ENCODE measurements around the gene CPNE7. TPM values are rescaled to one million over a fixed set of nuclear protein-coding genes. Genes with fewer than 3 reads are reported as not detected.

The CPNE7 gene
- polyA plus RNA-seq, 3 donors = not detected

DNA sequence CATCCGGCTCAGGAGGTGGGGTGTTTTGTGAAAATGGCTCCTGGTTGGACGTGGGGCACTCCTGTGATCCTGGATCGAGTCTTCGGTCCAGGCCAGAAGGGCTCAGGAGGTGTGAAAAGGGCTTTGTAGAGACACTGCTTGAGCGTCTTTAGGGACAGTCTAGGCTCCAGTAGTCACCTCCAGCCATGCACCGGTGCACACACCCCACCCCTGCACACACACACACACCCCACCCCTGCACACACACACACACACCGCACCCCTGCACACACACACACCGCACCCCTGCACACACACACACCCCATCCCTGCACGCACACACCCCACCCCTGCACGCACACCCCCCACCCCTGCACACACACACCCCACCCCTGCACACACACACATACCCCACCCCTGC lies 62.9 kb downstream of the CPNE7 start:
- H3K36me3 Mint-ChIP-seq = no peaks in the 10 kb centered on the region
- no peak for TF ChIP-seq CTCF (IDR thresholded peaks at IDR 0.05)
- no peak overlapping the region for H3K4me3 Mint-ChIP-seq
- no peak overlapping the region for H3K27ac ChIP-seq (ENCODE audit: low read depth in 1 of 2, low read length in 2 of 2)
- H3K9me3 Mint-ChIP-seq = peaks cover 12 to 28% (median 22%) of the 10 kb centered on the region in 7 donors
- WGBS (ENCODE audit: insufficient coverage) = 72% methylated on average over 2 of the region's 10 CpGs
- H3K36me3 ChIP-seq (replicated peaks in 1 of 2; ENCODE audit: control insufficient read depth in 1 of 2, insufficient read depth in 2 of 2, low read length in 2 of 2) = no peaks in the 10 kb centered on the region
- intact Hi-C loops (cut with micrococcal nuclease) = no loop called here
- no peaks in the 10 kb centered on the region for H3K79me2 ChIP-seq (ENCODE audit: insufficient read depth, low read length)
- H4K20me1 ChIP-seq (ENCODE audit: insufficient read depth, low read length) = no peaks in the 10 kb centered on the region
- no peak overlapping the region for H3K9ac ChIP-seq (ENCODE audit: insufficient read depth, low read length, poor library complexity, severe bottlenecking)
- no peak overlapping the region for H3K4me2 ChIP-seq (replicated peaks; ENCODE audit: extremely low read depth, low read length, poor library complexity, severe bottlenecking)
- no peak overlapping the region for H2AFZ ChIP-seq (ENCODE audit: insufficient read depth, low read depth, low read length, poor library complexity, severe bottlenecking)
- H3K4me1 ChIP-seq (ENCODE audit: control insufficient read depth in 1 of 2, insufficient read depth in 2 of 2, low read length in 2 of 2) = peaks cover 0 to 5% of the 10 kb centered on the region in 2 donors
- peaks cover 7 to 9% (median 9%) of the 10 kb centered on the region in 3 donors for H3K27me3 Mint-ChIP-seq (ENCODE audit: low read depth in 3 of 3)
- H3K27me3 ChIP-seq (ENCODE audit: control insufficient read depth in 2 of 2, insufficient read depth in 2 of 2, low read length in 2 of 2) = no peaks in the 10 kb centered on the region
- peaks cover 7% of the 10 kb centered on the region for H3K4me1 Mint-ChIP-seq
- H3K4me3 ChIP-seq (replicated peaks in 1 of 3; ENCODE audit: low read depth in 2 of 3, low read length in 3 of 3) = no peak overlapping the region
- no peak for DNase-seq
- no peak overlapping the region for H3K27ac Mint-ChIP-seq
- peaks cover 20 to 28% of the 10 kb centered on the region in 2 donors for H3K9me3 ChIP-seq (replicated peaks in 1 of 2; ENCODE audit: control insufficient read depth in 1 of 2, insufficient read depth in 1 of 2, low read length in 2 of 2)

DNA sequence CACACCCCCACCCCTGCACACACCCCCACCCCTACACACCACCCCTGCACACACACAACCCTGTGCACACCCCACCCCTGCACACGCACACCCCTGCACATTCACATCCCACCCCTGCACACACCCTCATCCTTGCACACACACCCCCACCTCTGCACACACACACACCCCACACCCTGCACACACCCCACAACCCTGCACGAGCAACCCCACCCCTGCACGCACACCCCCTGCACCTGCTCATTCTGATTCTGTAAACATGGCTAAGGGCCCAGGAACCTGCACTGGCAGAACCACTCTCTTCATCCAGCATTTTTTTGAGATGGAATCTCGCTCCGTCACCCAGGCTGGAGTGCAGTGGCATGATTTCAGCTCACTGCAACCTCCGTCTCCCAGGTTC lies 63.8 kb downstream of the CPNE7 start:
- Histone ChIP-seq H3K4me3 (replicated peaks in 1 of 3; ENCODE audit: low read depth in 2 of 3, low read length in 3 of 3) (no peak overlapping the region), H3K9ac (ENCODE audit: insufficient read depth, low read length, poor library complexity, severe bottlenecking) (no peak overlapping the region), H3K27ac (ENCODE audit: low read depth in 1 of 2, low read length in 2 of 2) (no peak overlapping the region), H3K9me3 (replicated peaks in 1 of 2; ENCODE audit: control insufficient read depth in 1 of 2, insufficient read depth in 1 of 2, low read length in 2 of 2) (peaks cover 13 to 19% of the 10 kb centered on the region in 2 donors), H3K27me3 (ENCODE audit: control insufficient read depth in 2 of 2, insufficient read depth in 2 of 2, low read length in 2 of 2) (no peaks in the 10 kb centered on the region), H4K20me1 (ENCODE audit: insufficient read depth, low read length) (peaks cover 5% of the 10 kb centered on the region), H3K4me1 (ENCODE audit: control insufficient read depth in 1 of 2, insufficient read depth in 2 of 2, low read length in 2 of 2) (peaks cover 0 to 5% of the 10 kb centered on the region in 2 donors), H3K79me2 (ENCODE audit: insufficient read depth, low read length) (no peaks in the 10 kb centered on the region), H3K36me3 (replicated peaks in 1 of 2; ENCODE audit: control insufficient read depth in 1 of 2, insufficient read depth in 2 of 2, low read length in 2 of 2) (peaks cover 3% of the 10 kb centered on the region in 2 donors), H2AFZ (ENCODE audit: insufficient read depth, low read depth, low read length, poor library complexity, severe bottlenecking) (no peak overlapping the region), H3K4me2 (replicated peaks; ENCODE audit: extremely low read depth, low read length, poor library complexity, severe bottlenecking) (no peak overlapping the region)
- Mint-ChIP-seq H3K27ac (no peak overlapping the region), H3K9me3 (peaks cover 5 to 19% (median 15%) of the 10 kb centered on the region in 7 donors), H3K4me3 (no peak overlapping the region), H3K36me3 (peaks cover 0 to 6% of the 10 kb centered on the region in 2 donors), H3K27me3 (ENCODE audit: low read depth in 3 of 3) (peaks cover 4 to 9% (median 7%) of the 10 kb centered on the region in 3 donors), H3K4me1 (peaks cover 7% of the 10 kb centered on the region)
- 98% methylated on average over 6 of the region's 6 CpGs for WGBS (ENCODE audit: insufficient coverage)
- no peak for DNase-seq
- intact Hi-C loops (cut with micrococcal nuclease) = no loop called here
- no peak for TF ChIP-seq CTCF (IDR thresholded peaks at IDR 0.05)
